Measurements from ENCODE around the gene TAS1R3.
A peak's percentile ranks its signal among the peaks of the same experiment; 100 is the strongest.

Gene TAS1R3

GRCh38 chr1:1295154-1295923, 35.7 kb upstream of the TAS1R3 start:
- no peak for DNase-seq

- DNase-seq, result no peak
These were observed 34.7 kb upstream of the TAS1R3 start for GRCh38 chr1:1296070-1297061.

- no peak for DNase-seq
These were observed 33.2 kb upstream of the TAS1R3 start for GRCh38 chr1:1297802-1298424.

- DNase-seq, result peak; percentile 47
These were observed 32.0 kb upstream of the TAS1R3 start for GRCh38 chr1:1298861-1299685.

GRCh38 chr1:1299686-1300351, 31.3 kb upstream of the TAS1R3 start:
- no peak for DNase-seq

GRCh38 chr1:1300352-1300739, 30.7 kb upstream of the TAS1R3 start:
- DNase-seq, result no peak

- DNase-seq, result no peak
These were observed 29.1 kb upstream of the TAS1R3 start for GRCh38 chr1:1302006-1302430.

GRCh38 chr1:1302951-1303509, 28.1 kb upstream of the TAS1R3 start:
- peak; percentile 48 for DNase-seq

- DNase-seq, result no peak
These were observed 27.3 kb upstream of the TAS1R3 start for GRCh38 chr1:1303736-1304135.

GRCh38 chr1:1304331-1305299, 26.5 kb upstream of the TAS1R3 start:
- DNase-seq, result peak; percentile 90

GRCh38 chr1:1305300-1306069, 25.6 kb upstream of the TAS1R3 start:
- peak; percentile 78 for DNase-seq

GRCh38 chr1:1306070-1306660, 24.9 kb upstream of the TAS1R3 start:
- peak; percentile 46 for DNase-seq

- DNase-seq, result no peak
These were observed 24.3 kb upstream of the TAS1R3 start for GRCh38 chr1:1306661-1307260.

- no peak for DNase-seq
These were observed 23.7 kb upstream of the TAS1R3 start for GRCh38 chr1:1307261-1307922.

- DNase-seq, result peak; percentile 93
These were observed 22.9 kb upstream of the TAS1R3 start, which contains the start of the genes ACAP3 and PUSL1 for GRCh38 chr1:1307923-1308755. ACAP3 (minus strand) TSS chr1:1307930; CDS start chr1:1307815, 115 bp downstream. PUSL1 (plus strand) TSS chr1:1308597; CDS start chr1:1308644, 47 bp downstream.

- DNase-seq, result no peak
These were observed 22.3 kb upstream of the TAS1R3 start for GRCh38 chr1:1308756-1309250.

Measured in NCI-H2171 (cell line).